C1 segment of cervical spinal cord (tissue), 14 donors: ENCODE data around the gene P2RY8.
"Not testable (repeated sequence)": the region's sequence is repeated elsewhere in the genome, so short reads cannot be mapped to it uniquely, and the experiment has no call there.

ENCODE experiments used
- DNase-seq, 14 donors: peaks; one replicate each; lab custom pipeline; 2025; lab: John Stamatoyannopoulos, UW

P2RY8 gene

GRCh38 chrX:1520350-1520749 is 16.6 kb downstream of the P2RY8 start:
- DNase-seq: no peak

GRCh38 chrX:1519022-1519497 is 17.9 kb downstream of the P2RY8 start:
- DNase-seq: no peak

GRCh38 chrX:1518512-1518911 is 18.5 kb downstream of the P2RY8 start:
- no peak for DNase-seq

- DNase-seq: no peak
These were observed 20.3 kb downstream of the P2RY8 start for GRCh38 chrX:1516596-1517104.

- no peak for DNase-seq
These were observed 25.2 kb downstream of the P2RY8 start for GRCh38 chrX:1511829-1512228.

GRCh38 chrX:1511150-1511549 is 25.8 kb downstream of the P2RY8 start:
- no peak for DNase-seq

GRCh38 chrX:1507511-1508463 is 29.2 kb downstream of the P2RY8 start:
- DNase-seq: peak in 1 of 14 donors; percentile 17

GRCh38 chrX:1506916-1507315 is 30.1 kb downstream of the P2RY8 start:
- DNase-seq: no peak

GRCh38 chrX:1502853-1503252 is 34.1 kb downstream of the P2RY8 start:
- no peak for DNase-seq

- no peak for DNase-seq
These were observed 34.7 kb downstream of the P2RY8 start for GRCh38 chrX:1502241-1502640.

- no peak for DNase-seq
These were observed 36.0 kb downstream of the P2RY8 start for GRCh38 chrX:1500701-1501624.

GRCh38 chrX:1496076-1496475 is 40.9 kb downstream of the P2RY8 start:
- DNase-seq: no peak

- DNase-seq: peak in 1 of 14 donors; percentile 2
These were observed 43.0 kb downstream of the P2RY8 start for GRCh38 chrX:1493877-1494510.

- DNase-seq: no peak
These were observed 43.6 kb downstream of the P2RY8 start for GRCh38 chrX:1493412-1493811.

GRCh38 chrX:1492421-1493012 is 44.5 kb downstream of the P2RY8 start:
- DNase-seq: no peak

- DNase-seq: no peak
These were observed 45.1 kb downstream of the P2RY8 start for GRCh38 chrX:1491851-1492349.

- DNase-seq: not testable (repeated sequence)
These were observed 45.7 kb downstream of the P2RY8 start for GRCh38 chrX:1491248-1491647.

GRCh38 chrX:1490723-1491122 is 46.3 kb downstream of the P2RY8 start:
- not testable (repeated sequence) for DNase-seq

GRCh38 chrX:1489354-1489753 is 47.6 kb downstream of the P2RY8 start:
- DNase-seq: not testable (repeated sequence)

GRCh38 chrX:1488745-1489144 is 48.2 kb downstream of the P2RY8 start:
- DNase-seq: no peak

GRCh38 chrX:1488141-1488540 is 48.8 kb downstream of the P2RY8 start:
- no peak for DNase-seq
